Measurements from ENCODE around the gene TJP2.

TJP2 gene

GRCh38 chr9:69199769-69200470 is 25.8 kb downstream of the TJP2 start (continued):
- TF ChIP-seq ELK4 (IDR thresholded peaks at IDR 0.05; ENCODE audit: borderline replicate concordance, low read depth, low read length) (no peak), ZFP37 (tag by site-specific recombination; IDR thresholded peaks at IDR 0.05) (no peak), GLIS1 (tag by site-specific recombination; IDR thresholded peaks at IDR 0.05) (no peak; the same call in 1 of the 2 replicates), ZNF133 (tag by site-specific recombination; IDR thresholded peaks at IDR 0.05) (no peak), ZNF561 (tag by site-specific recombination; IDR thresholded peaks at IDR 0.05; ENCODE audit: borderline replicate concordance) (no peak), ZNF239 (tag by site-specific recombination; IDR thresholded peaks at IDR 0.05) (no peak), ZNF639 (tag by site-specific recombination; IDR thresholded peaks at IDR 0.05) (no peak), ZNF555 (tag by site-specific recombination; conservative IDR thresholded peaks at IDR 0.05) (no peak), ZNF366 (tag by site-specific recombination; conservative IDR thresholded peaks at IDR 0.05) (no peak), ZNF280C (tag by site-specific recombination; IDR thresholded peaks at IDR 0.05) (no peak), OSR2 (tag by site-specific recombination; IDR thresholded peaks at IDR 0.05) (no peak), ZNF140 (tag by site-specific recombination; IDR thresholded peaks at IDR 0.05) (no peak), ZNF585B (tag by site-specific recombination; IDR thresholded peaks at IDR 0.05) (no peak), ZSCAN18 (tag by site-specific recombination; IDR thresholded peaks at IDR 0.05) (no peak), ZEB2 (tag by site-specific recombination; IDR thresholded peaks at IDR 0.05) (no peak), PRDM10 (tag by site-specific recombination; IDR thresholded peaks at IDR 0.05) (no peak), ZNF518A (tag by site-specific recombination; conservative IDR thresholded peaks at IDR 0.05; ENCODE audit: low read depth) (no peak), ZNF488 (tag by site-specific recombination; IDR thresholded peaks at IDR 0.05) (no peak), ZBTB8A (tag by site-specific recombination; IDR thresholded peaks at IDR 0.05) (no peak), ZNF423 (tag by site-specific recombination; IDR thresholded peaks at IDR 0.05) (no peak), ZXDB (tag by site-specific recombination; IDR thresholded peaks at IDR 0.05) (no peak), ZNF223 (tag by site-specific recombination; IDR thresholded peaks at IDR 0.05) (no peak), ZNF621 (tag by site-specific recombination; IDR thresholded peaks at IDR 0.05) (no peak), REPIN1 (tag by site-specific recombination; IDR thresholded peaks at IDR 0.05; ENCODE audit: low read depth) (no peak)
